Measurements from ENCODE around the gene KRTAP5-4.
"Not testable (repeated sequence)": the region's sequence is repeated elsewhere in the genome, so short reads cannot be mapped to it uniquely, and the experiment has no call there.

The KRTAP5-4 gene

DNA sequence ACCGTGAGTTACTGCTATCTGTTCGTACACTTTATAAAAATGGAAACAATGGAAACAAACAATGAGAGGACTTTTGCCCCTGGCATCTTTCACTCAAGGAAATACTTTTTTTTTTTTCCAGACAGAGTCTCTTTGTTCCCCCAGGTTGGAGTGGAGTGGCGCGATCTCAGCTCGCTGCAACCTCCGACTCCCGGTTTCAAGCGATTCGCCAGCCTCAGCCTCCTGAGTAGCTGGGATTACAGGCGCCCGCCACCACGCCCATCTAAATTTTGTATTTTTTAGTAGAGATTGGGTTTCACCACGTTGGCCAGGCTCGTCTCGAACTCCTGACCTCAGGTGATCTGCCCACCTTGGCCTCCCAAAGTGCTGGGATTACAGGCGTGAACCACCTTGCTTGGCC, 46.2 kb downstream of the KRTAP5-4 start:
- H3K4me3 Mint-ChIP-seq, result peak overlapping the region; percentile 40 to 91
- ATAC-seq (replicated peaks); H3K27ac Mint-ChIP-seq; H3K27me3 Mint-ChIP-seq; H3K9me3 Mint-ChIP-seq; DNase-seq: not testable (repeated sequence)
- H3K4me1 Mint-ChIP-seq (ENCODE audit: low read depth in 2 of 2), result peaks cover 11 to 14% of the 10 kb centered on the region in 2 donors
- H3K36me3 Mint-ChIP-seq (ENCODE audit: insufficient read depth), result peaks cover 36% of the 10 kb centered on the region

DNA sequence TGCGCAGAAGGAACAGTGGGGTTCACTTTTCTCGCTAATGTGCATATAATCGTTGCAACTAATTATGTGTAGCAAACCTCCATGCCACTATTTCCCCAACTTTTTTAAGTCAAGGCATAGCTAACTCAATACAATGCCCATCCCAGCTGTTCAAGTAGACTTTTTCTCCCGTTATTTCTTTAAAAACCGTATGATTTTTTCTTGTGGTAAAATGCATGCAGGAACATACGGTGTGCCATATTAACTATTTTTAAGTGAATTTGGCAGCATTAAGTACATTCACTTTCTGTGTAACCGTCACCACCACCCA, 47.0 kb downstream of the KRTAP5-4 start:
- H3K4me1 Mint-ChIP-seq (ENCODE audit: low read depth in 2 of 2), result peaks cover 15 to 23% of the 10 kb centered on the region in 2 donors
- no peaks in the 10 kb centered on the region for H3K27me3 Mint-ChIP-seq
- H3K4me3 Mint-ChIP-seq, result peak overlapping the region; percentile 89 to 91
- DNase-seq, result no peak
- H3K36me3 Mint-ChIP-seq (ENCODE audit: insufficient read depth), result peaks cover 45% of the 10 kb centered on the region
- no peak for ATAC-seq (replicated peaks)
- H3K27ac Mint-ChIP-seq, result no peak overlapping the region
- H3K9me3 Mint-ChIP-seq, result peaks cover 0 to 3% of the 10 kb centered on the region in 2 donors

- DNase-seq, result peak; percentile 64 to 67 (median 66)
- H3K36me3 Mint-ChIP-seq (ENCODE audit: insufficient read depth), result peaks cover 50% of the 10 kb centered on the region
- H3K27ac Mint-ChIP-seq, result peak overlapping the region; percentile 95
- peaks cover 0 to 3% of the 10 kb centered on the region in 2 donors for H3K9me3 Mint-ChIP-seq
- peak; percentile 51 for ATAC-seq (replicated peaks)
- no peaks in the 10 kb centered on the region for H3K27me3 Mint-ChIP-seq
- H3K4me3 Mint-ChIP-seq, result peak overlapping the region; percentile 89 to 91
- H3K4me1 Mint-ChIP-seq (ENCODE audit: low read depth in 2 of 2), result peaks cover 19 to 27% of the 10 kb centered on the region in 2 donors
These were observed 47.6 kb downstream of the KRTAP5-4 start for GRCh38 chr11:1574238-1574932.

DNA sequence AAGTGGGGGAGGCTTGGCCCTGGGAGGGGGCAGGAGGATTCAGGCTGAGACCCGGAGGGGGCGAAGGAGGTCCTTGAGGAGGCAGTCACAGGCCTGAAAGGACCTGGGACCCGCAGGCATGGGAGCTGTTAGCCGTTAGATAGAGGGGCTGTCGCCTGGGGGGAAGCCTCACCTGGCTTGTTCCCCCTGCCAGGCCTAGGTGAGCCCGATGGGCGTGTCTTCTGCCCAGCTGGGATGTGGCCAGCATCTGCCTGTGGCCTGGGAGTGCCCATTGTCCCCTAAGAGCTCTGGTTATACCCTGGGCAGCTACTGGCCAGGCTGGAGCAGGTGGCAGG, 48.1 kb downstream of the KRTAP5-4 start:
- H3K9me3 Mint-ChIP-seq, result peaks cover 0 to 3% of the 10 kb centered on the region in 2 donors
- H3K27ac Mint-ChIP-seq, result peak overlapping the region; percentile 95
- H3K4me1 Mint-ChIP-seq (ENCODE audit: low read depth in 2 of 2), result peaks cover 23 to 30% of the 10 kb centered on the region in 2 donors
- peaks cover 55% of the 10 kb centered on the region for H3K36me3 Mint-ChIP-seq (ENCODE audit: insufficient read depth)
- no peaks in the 10 kb centered on the region for H3K27me3 Mint-ChIP-seq
- ATAC-seq (replicated peaks), result no peak
- no peak for DNase-seq
- peak overlapping the region; percentile 89 to 91 for H3K4me3 Mint-ChIP-seq

DNA sequence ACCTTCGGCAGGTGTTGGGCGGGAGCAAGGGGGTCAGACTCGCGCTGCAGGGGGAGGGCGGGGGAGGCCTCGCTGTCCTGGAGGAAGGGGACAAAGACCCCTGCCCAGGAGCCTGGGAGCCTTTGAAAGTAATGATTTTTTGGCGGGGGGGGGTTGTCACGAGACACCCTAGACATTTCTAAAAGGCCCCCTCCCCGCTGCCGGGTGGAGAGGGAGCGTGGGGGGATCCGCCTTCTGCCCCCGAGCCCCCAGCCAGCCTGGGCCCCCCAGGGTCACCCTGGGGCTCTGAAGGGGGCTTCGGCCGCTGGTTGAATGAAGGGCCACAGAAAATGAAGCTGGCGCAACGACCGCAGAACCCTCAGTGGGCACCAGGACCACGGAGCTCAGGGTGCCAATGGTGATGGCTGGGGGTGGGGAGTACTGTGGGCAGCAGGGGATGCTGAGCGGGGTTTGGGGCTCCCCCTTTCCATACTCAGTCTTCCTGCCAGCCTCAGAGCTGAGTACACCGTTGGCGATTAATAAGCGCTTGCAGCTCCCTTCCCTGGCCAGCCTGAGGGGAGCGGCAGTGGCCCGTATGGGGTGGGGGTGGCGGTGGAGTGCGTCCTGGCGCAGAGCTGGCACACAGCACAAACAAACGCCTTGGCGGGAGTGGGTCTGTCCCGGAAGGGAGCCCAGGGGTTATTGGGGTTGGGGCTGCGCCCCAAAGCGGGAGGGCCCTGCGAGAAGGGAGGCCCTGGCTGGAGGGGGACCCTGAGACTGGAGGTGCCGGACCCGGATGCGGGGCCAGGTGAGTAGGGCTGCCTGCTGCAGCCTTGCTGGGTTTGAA, 48.6 kb downstream of the KRTAP5-4 start:
- DNase-seq (peak; percentile 42 to 55 (median 43)), ATAC-seq (replicated peaks) (peak; percentile 21)

GRCh38 chr11:1572197-1573076, 49.5 kb downstream of the KRTAP5-4 start, which contains the start of gene DUSP8:
Gene DUSP8, minus strand, starts transcription at chr11:1572271. Its CDS starts 6,445 bp downstream, at chr11:1565826.
- Mint-ChIP-seq H3K27me3 (no peaks in the 10 kb centered on the region), H3K36me3 (ENCODE audit: insufficient read depth) (peaks cover 69% of the 10 kb centered on the region), H3K4me1 (ENCODE audit: low read depth in 2 of 2) (peaks cover 31 to 35% of the 10 kb centered on the region in 2 donors), H3K9me3 (no peaks in the 10 kb centered on the region), H3K4me3 (peak within 1 kb of the TSS; percentile 89 to 91), H3K27ac (peak within 1 kb of the TSS; percentile 95)
- ATAC-seq (replicated peaks) (peak; percentile 52), DNase-seq (peak; percentile 93 to 96 (median 96))

More for the DNA sequence above, 48.6 kb downstream of the KRTAP5-4 start:
- Mint-ChIP-seq H3K9me3 (peaks cover 0 to 3% of the 10 kb centered on the region in 2 donors), H3K4me3 (peak overlapping the region; percentile 89 to 91), H3K27ac (peak overlapping the region; percentile 95), H3K27me3 (no peaks in the 10 kb centered on the region), H3K36me3 (ENCODE audit: insufficient read depth) (peaks cover 61% of the 10 kb centered on the region), H3K4me1 (ENCODE audit: low read depth in 2 of 2) (peaks cover 27 to 35% of the 10 kb centered on the region in 2 donors)

- DNase-seq, result no peak
- H3K9me3 Mint-ChIP-seq, result no peaks in the 10 kb centered on the region
- no peak overlapping the region for H3K4me3 Mint-ChIP-seq
- H3K36me3 Mint-ChIP-seq (ENCODE audit: insufficient read depth), result peaks cover 74% of the 10 kb centered on the region
- no peak for ATAC-seq (replicated peaks)
- no peaks in the 10 kb centered on the region for H3K27me3 Mint-ChIP-seq
- H3K4me1 Mint-ChIP-seq (ENCODE audit: low read depth in 2 of 2), result peaks cover 35 to 37% of the 10 kb centered on the region in 2 donors
- no peak overlapping the region for H3K27ac Mint-ChIP-seq
These were observed 50.2 kb downstream of the KRTAP5-4 start for GRCh38 chr11:1571760-1572196.

All from effector memory CD8-positive, alpha-beta T cell (primary cell).